22Rv1 (cell line): ENCODE measurements around the gene PIK3C3.

Experiments used
- CTCF ChIP-seq: fragments of 450-650 bp; IDR thresholded peaks from 2 replicates; pipeline ENCODE4 v1.5.1; 2017; ENCODE audit warnings: mild to moderate bottlenecking
- ZFX ChIP-seq: fragments of 450-650 bp; IDR thresholded peaks from 2 replicates; pipeline ENCODE4 v1.6.1; 2017; ENCODE audit warnings: antibody characterized with exemption, borderline replicate concordance

- no peak for TF ChIP-seq CTCF
- TF ChIP-seq ZFX = no peak
Observed at GRCh38 chr18:41982942-41983660, 28.1 kb downstream of the PIK3C3 start.
